ENCODE data around the gene FGR. TPM values are rescaled to one million over a fixed set of nuclear protein-coding genes. Genes with fewer than 3 reads are reported as not detected.

FGR gene
- total and polyA plus RNA-seq, 2 experiments from 2014 or later: 0.53 to 0.56 TPM

DNA sequence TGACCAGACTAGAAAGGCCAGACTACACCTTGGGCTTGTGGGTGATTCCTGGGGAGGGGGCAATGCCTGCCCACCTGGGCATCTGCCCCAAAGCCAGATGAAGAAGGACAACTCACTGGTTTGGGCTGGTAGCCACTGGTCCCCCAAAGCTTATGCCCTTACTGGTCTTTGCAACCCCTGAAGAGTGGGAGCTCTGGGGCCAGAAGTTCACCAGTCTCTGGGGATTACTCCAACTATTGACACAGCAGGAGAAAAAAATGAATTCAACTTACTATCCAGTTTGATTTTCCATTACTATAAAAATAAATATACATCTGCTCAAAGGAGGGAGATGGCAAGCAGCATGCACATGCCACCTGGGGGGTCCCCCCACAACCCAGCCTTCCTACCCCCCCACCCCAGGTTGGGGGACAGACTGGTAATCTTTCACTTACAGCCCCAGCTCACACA is 33.6 kb downstream of the FGR start:
- no peak for TF ChIP-seq ZNF114 (CRISPR knock-in tag; IDR thresholded peaks at IDR 0.05)
- no peak for TF ChIP-seq CREB1 (CRISPR knock-in tag; IDR thresholded peaks at IDR 0.05; ENCODE audit: low read depth)
- TF ChIP-seq, protein P1, sequence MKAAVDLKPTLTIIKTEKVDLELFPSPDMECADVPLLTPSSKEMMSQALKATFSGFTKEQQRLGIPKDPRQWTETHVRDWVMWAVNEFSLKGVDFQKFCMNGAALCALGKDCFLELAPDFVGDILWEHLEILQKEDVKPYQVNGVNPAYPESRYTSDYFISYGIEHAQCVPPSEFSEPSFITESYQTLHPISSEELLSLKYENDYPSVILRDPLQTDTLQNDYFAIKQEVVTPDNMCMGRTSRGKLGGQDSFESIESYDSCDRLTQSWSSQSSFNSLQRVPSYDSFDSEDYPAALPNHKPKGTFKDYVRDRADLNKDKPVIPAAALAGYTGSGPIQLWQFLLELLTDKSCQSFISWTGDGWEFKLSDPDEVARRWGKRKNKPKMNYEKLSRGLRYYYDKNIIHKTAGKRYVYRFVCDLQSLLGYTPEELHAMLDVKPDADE (IDR thresholded peaks at IDR 0.05): no peak
- TF ChIP-seq, protein P2, sequence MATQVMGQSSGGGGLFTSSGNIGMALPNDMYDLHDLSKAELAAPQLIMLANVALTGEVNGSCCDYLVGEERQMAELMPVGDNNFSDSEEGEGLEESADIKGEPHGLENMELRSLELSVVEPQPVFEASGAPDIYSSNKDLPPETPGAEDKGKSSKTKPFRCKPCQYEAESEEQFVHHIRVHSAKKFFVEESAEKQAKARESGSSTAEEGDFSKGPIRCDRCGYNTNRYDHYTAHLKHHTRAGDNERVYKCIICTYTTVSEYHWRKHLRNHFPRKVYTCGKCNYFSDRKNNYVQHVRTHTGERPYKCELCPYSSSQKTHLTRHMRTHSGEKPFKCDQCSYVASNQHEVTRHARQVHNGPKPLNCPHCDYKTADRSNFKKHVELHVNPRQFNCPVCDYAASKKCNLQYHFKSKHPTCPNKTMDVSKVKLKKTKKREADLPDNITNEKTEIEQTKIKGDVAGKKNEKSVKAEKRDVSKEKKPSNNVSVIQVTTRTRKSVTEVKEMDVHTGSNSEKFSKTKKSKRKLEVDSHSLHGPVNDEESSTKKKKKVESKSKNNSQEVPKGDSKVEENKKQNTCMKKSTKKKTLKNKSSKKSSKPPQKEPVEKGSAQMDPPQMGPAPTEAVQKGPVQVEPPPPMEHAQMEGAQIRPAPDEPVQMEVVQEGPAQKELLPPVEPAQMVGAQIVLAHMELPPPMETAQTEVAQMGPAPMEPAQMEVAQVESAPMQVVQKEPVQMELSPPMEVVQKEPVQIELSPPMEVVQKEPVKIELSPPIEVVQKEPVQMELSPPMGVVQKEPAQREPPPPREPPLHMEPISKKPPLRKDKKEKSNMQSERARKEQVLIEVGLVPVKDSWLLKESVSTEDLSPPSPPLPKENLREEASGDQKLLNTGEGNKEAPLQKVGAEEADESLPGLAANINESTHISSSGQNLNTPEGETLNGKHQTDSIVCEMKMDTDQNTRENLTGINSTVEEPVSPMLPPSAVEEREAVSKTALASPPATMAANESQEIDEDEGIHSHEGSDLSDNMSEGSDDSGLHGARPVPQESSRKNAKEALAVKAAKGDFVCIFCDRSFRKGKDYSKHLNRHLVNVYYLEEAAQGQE (IDR thresholded peaks at IDR 0.05; ENCODE audit: unreplicated experiment): no peak
- TF ChIP-seq STAT1 (IDR thresholded peaks at IDR 0.05; ENCODE audit: unreplicated experiment): no peak
- TF ChIP-seq JUNB (IDR thresholded peaks at IDR 0.05; ENCODE audit: unreplicated experiment): no peak
- no peak for TF ChIP-seq ZNF331 (CRISPR knock-in tag; IDR thresholded peaks at IDR 0.05; ENCODE audit: low read depth)
- TF ChIP-seq, protein P3, sequence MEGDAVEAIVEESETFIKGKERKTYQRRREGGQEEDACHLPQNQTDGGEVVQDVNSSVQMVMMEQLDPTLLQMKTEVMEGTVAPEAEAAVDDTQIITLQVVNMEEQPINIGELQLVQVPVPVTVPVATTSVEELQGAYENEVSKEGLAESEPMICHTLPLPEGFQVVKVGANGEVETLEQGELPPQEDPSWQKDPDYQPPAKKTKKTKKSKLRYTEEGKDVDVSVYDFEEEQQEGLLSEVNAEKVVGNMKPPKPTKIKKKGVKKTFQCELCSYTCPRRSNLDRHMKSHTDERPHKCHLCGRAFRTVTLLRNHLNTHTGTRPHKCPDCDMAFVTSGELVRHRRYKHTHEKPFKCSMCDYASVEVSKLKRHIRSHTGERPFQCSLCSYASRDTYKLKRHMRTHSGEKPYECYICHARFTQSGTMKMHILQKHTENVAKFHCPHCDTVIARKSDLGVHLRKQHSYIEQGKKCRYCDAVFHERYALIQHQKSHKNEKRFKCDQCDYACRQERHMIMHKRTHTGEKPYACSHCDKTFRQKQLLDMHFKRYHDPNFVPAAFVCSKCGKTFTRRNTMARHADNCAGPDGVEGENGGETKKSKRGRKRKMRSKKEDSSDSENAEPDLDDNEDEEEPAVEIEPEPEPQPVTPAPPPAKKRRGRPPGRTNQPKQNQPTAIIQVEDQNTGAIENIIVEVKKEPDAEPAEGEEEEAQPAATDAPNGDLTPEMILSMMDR (conservative IDR thresholded peaks at IDR 0.05; ENCODE audit: low read depth in 2 of 2): no peak
- TF ChIP-seq EZH2phosphoT487 (IDR thresholded peaks at IDR 0.05; ENCODE audit: unreplicated experiment): no peak
- TF ChIP-seq, protein P4, sequence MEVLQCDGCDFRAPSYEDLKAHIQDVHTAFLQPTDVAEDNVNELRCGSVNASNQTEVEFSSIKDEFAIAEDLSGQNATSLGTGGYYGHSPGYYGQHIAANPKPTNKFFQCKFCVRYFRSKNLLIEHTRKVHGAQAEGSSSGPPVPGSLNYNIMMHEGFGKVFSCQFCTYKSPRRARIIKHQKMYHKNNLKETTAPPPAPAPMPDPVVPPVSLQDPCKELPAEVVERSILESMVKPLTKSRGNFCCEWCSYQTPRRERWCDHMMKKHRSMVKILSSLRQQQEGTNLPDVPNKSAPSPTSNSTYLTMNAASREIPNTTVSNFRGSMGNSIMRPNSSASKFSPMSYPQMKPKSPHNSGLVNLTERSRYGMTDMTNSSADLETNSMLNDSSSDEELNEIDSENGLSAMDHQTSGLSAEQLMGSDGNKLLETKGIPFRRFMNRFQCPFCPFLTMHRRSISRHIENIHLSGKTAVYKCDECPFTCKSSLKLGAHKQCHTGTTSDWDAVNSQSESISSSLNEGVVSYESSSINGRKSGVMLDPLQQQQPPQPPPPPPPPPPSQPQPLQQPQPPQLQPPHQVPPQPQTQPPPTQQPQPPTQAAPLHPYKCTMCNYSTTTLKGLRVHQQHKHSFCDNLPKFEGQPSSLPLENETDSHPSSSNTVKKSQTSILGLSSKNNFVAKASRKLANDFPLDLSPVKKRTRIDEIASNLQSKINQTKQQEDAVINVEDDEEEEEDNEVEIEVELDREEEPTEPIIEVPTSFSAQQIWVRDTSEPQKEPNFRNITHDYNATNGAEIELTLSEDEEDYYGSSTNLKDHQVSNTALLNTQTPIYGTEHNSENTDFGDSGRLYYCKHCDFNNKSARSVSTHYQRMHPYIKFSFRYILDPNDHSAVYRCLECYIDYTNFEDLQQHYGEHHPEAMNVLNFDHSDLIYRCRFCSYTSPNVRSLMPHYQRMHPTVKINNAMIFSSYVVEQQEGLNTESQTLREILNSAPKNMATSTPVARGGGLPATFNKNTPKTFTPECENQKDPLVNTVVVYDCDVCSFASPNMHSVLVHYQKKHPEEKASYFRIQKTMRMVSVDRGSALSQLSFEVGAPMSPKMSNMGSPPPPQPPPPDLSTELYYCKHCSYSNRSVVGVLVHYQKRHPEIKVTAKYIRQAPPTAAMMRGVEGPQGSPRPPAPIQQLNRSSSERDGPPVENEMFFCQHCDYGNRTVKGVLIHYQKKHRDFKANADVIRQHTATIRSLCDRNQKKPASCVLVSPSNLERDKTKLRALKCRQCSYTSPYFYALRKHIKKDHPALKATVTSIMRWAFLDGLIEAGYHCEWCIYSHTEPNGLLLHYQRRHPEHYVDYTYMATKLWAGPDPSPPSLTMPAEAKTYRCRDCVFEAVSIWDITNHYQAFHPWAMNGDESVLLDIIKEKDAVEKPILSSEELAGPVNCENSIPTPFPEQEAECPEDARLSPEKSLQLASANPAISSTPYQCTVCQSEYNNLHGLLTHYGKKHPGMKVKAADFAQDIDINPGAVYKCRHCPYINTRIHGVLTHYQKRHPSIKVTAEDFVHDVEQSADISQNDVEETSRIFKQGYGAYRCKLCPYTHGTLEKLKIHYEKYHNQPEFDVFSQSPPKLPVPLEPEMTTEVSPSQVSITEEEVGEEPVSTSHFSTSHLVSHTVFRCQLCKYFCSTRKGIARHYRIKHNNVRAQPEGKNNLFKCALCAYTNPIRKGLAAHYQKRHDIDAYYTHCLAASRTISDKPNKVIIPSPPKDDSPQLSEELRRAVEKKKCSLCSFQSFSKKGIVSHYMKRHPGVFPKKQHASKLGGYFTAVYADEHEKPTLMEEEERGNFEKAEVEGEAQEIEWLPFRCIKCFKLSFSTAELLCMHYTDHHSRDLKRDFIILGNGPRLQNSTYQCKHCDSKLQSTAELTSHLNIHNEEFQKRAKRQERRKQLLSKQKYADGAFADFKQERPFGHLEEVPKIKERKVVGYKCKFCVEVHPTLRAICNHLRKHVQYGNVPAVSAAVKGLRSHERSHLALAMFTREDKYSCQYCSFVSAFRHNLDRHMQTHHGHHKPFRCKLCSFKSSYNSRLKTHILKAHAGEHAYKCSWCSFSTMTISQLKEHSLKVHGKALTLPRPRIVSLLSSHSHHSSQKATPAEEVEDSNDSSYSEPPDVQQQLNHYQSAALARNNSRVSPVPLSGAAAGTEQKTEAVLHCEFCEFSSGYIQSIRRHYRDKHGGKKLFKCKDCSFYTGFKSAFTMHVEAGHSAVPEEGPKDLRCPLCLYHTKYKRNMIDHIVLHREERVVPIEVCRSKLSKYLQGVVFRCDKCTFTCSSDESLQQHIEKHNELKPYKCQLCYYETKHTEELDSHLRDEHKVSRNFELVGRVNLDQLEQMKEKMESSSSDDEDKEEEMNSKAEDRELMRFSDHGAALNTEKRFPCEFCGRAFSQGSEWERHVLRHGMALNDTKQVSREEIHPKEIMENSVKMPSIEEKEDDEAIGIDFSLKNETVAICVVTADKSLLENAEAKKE (CRISPR knock-in tag; IDR thresholded peaks at IDR 0.05): no peak
- TF ChIP-seq EZH2 (IDR thresholded peaks at IDR 0.05; ENCODE audit: low read depth, unreplicated experiment): no peak
- TF ChIP-seq POLR2AphosphoS5 (IDR thresholded peaks at IDR 0.05; ENCODE audit: low read depth): no peak
- no peak for TF ChIP-seq NANOG (IDR thresholded peaks at IDR 0.05; ENCODE audit: borderline replicate concordance)
- H3F3A ChIP-seq (replicated peaks; ENCODE audit: low read depth): 0 out of 2 replicates have a peak, but pooled peaks cover 12% of the 10 kb centered on the region
- H3K4me1 ChIP-seq (ENCODE audit: insufficient read depth): peaks cover 63% of the 10 kb centered on the region
- no peak overlapping the region; the same call in 1 of the 2 replicates for H3K27ac Mint-ChIP-seq
- H4K20me1 ChIP-seq (replicated peaks; ENCODE audit: insufficient read depth): peaks cover 23% of the 10 kb centered on the region
- peak overlapping the region; percentile 63 for H3K4me3 Mint-ChIP-seq
- no peak overlapping the region for H2AFZ ChIP-seq
- no peak for ATAC-seq
- H3K36me3 Mint-ChIP-seq (ENCODE audit: low read depth): no peaks in the 10 kb centered on the region; the same call in 2 of the 3 replicates
- H3K27me3 Mint-ChIP-seq (ENCODE audit: insufficient read depth, low read depth, poor library complexity): peaks cover 25% of the 10 kb centered on the region
- H3K36me3 ChIP-seq (ENCODE audit: insufficient read depth): no peaks in the 10 kb centered on the region
- H3K4me1 Mint-ChIP-seq: peaks cover 51% of the 10 kb centered on the region
- no peaks in the 10 kb centered on the region for H3K9me3 Mint-ChIP-seq
- peaks cover 56% of the 10 kb centered on the region for H3K79me2 ChIP-seq (replicated peaks; ENCODE audit: insufficient read depth)
- DNase-seq (ENCODE audit: low spot score): no peak
- H3K27me3 ChIP-seq (ENCODE audit: insufficient read depth): peaks cover 8% of the 10 kb centered on the region; the same call in 1 of the 2 replicates
- H3K4me3 ChIP-seq: peak overlapping the region; percentile 89; the same call in 1 of the 2 replicates
- H3K9me2 ChIP-seq (ENCODE audit: insufficient read depth): no peaks in the 10 kb centered on the region
- H3K4me2 ChIP-seq: peak overlapping the region; percentile 89
- no peak overlapping the region for H3K27ac ChIP-seq (ENCODE audit: low read depth)

Data from GM23338 (cell line).